ENCODE measurements around the gene KCNJ10.

Gene KCNJ10

GRCh38 chr1:159985473-159985872 lies 84.5 kb downstream of the KCNJ10 start:
- DNase-seq, result no peak

GRCh38 chr1:159983681-159984080 lies 86.3 kb downstream of the KCNJ10 start:
- DNase-seq, result no peak

GRCh38 chr1:159982280-159982679 lies 87.7 kb downstream of the KCNJ10 start:
- no peak for DNase-seq

DNA sequence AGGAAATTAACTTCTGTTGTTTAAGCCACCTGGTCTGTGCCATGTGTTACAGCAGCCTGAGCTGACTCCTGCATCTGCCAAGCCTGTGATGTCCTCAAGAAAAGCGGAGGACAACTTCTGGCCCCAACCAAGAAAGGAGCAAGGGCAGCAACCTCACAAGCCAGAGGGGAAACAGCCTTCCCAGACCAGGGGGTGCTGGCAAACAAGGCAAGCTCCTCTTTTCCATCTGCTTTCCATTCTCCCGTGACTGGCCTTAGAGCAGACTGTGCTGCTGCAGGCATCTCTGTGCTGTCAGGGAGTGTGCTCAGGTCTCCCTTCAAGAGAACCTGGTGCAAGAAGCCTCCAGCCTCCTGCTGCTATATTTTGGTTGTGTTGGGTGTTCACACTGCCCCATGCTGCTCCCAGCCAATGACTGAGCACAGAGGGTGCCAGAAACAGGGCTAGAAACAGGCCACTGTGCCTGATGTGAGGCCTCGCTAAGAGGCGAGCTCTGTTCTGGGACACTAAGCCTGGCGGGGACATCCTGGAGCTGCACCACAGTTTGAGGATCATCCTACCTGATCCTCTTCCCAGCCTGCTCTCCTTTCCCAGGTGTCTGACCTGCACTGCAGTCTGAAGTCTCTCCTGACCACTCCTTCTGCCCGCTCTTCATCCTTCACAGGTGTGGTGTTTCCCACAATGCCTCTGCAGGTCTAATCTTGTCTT lies 88.5 kb downstream of the KCNJ10 start:
- no peak for DNase-seq

DNA sequence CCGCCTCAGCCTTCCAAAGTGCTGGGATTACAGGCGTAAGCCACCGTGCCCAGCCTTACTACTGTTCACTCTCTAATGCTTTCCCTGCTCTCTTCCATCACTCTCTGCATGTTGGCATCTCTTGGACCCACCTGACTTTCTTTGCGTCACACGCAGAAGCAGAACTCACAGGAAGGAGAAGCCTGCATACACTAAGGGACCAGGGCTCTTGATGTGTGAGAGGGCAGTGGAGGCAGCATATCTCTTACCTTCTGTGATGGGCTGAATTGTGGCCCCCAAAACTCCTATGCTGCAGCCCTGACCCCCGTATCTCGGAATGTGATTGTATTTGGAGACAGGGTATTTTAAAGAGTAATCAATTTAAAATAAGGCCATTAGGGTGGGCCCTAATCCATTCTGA lies 89.2 kb downstream of the KCNJ10 start:
- DNase-seq, result no peak

DNA sequence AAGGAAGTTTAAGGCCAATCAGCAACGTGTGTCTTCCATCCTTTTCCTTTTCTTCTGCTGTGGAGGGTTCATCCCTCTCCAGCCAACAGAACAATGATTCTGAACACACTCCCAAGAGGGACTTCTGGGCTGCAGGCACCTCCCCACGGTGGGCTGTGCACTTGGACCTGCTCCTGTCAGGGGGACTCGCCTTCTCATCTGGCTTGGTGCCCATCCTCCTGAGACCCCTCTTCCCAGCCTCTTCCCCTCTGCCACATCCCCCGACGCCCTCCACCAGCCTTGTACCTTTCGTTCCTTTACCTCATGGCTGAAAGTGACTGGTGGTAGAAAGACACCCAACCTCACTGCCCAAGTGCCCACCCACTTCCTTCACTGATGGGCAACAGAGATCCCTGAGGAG lies 89.9 kb downstream of the KCNJ10 start:
- DNase-seq, result no peak

DNA sequence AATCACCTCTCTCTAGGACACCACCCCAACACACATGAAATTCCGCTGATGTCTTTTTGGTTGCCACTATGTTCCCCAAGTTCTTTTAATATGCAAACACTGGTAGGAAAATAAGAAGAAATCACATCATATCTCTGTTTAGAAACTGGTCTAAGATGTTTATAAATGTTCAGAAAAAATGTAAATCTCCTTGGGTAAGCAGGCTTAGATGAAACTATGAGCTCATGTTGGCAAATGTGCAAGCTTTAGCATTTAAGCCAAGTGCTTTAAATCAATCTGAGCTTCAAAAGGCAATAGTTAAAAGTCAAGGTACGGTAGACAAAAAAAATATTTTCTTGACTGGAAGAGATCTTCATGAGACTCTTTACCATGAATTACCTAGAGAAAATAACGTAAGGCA lies 90.7 kb downstream of the KCNJ10 start:
- no peak for DNase-seq

DNA sequence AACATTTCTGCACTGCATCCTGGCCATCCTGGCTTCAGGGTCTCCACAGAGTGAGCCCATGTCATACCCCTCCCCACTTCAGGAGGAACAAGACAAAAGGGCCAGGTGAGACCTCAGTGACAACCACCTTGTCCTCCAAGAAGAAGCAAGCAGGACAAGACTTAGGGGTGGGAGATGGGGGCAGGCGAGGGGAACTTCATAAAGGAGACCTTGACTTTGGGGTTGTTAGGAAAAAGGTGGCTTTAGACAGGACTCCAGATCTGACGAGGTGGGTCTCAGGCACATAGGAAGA lies 91.9 kb downstream of the KCNJ10 start:
- no peak for DNase-seq

DNA sequence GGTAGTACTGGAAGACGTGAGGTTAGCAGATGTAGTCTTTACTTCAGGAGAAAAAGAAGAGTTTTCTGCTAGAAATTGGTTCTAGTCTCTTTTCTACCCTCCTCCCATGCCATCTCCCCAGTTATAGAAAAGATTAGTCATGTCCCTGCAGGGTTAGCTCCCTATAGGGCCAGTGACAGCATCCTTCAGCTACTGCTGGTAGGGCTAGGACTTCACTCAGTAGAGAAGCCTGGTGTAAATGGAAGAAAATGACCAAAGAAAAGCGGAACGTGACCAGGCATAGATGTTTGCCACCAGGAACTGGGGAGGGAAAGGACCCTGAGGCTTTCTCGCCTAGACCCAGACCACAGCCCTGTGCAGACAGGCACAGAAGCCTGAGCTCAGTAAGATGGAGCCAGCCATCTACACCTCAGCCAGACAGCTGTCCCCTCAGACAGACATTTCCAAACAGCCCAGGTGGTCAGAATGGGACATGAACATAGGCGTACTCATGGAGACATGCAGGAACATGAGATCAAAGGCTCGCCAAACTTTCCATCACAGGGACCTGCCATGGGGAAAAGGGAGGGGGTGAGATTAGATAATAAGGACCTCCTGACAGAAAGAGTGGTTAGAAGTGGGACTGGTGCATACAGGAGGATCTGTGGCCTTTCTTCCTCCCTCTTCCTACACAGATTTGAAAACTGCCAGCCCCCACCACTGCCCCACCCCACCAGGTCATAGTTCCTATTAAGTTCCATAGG lies 92.4 kb downstream of the KCNJ10 start:
- DNase-seq, result no peak

DNA sequence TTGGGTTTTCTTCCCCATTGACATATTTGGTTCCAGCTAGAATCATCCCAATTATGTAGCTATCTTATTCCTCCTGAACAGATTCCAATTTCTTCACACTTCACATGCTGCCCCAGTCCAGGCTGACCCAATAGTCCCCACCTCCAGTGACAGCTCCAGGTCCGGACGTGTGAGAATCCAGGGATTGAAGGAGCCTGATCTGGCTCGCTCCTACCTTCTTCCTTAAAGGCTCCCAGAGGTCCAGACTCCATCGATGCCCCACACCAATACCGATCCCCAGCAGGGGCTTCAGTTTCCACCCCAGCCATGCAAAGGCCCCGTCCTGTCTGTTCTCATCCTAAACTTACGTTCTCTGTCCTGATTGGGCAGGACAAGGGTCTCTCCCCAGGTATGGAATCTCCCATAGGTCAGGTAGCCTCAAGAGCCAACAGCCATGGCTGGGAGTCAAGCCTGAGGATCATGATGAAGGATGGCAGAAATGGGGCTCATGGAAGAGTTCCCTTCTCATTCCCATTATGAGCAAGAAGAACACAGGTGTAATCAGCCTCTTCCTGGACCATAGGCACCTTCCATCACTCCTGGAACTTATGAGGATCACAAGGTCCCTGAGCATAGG lies 95.5 kb downstream of the KCNJ10 start:
- DNase-seq, result no peak

DNA sequence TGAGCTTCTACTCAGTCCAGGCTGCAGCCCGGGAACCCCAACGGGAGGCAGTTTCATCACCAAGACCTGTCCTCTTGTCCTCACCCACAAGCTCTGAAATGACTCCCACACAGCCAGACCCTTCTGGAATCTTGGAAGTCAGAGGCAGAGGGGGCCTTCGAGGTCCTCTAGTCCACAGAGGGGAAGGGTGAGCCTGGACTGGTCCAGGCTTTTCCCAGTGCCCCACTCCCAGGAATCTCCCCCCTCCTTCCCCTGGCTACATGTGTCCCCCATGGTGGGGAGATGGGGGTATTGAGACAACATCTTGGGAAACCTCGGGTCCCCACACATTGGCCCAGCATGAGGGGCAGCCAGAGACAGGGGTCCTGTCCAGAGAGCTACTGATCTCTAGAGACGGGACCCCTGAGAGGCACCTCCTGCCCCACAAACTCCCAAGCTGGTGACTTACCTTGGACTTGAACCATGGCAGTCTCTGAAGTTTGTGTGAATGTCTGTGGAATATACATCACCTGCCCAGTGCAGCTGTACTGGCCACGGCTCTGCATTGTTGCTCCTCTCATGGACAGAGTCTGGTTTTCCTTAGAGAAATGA lies 96.5 kb downstream of the KCNJ10 start:
- DNase-seq, result no peak

DNA sequence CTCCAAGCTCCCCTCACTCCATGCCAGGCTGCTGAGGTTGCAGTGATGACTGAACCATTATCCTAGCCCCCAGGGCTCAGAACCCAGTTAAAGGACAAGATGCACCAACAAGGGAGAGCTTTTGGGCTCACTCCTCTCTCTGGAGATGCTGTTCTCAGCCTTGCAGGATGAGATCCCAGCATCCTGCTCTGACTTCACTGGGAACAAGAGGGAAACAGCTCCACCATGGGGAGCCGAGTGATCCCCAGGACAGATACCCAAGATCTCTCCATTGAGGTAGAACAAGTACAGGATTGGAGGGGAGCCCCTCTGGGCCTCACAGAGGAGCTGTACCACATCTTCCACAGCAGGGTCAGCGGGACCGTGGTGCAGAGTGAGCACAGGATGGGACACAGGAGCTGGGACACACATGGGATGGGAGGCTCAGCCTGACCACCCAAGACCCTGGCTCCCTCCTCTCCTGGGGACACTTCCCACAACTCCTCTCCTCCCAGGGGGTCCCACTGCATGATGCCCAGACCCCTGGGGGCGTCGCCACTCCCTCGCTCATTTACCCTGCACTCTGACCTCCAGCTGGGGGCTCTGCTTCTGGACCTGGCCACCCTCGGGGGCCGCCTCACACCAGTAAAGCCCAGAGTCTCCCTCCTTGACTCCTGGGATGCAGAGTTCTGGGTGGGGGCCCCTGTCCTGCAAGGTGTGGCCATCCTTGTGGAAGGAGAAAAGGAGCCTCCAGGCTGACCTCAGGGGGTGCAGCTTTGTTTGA lies 97.3 kb downstream of the KCNJ10 start:
- no peak for DNase-seq

- no peak for DNase-seq
These were observed 99.0 kb downstream of the KCNJ10 start for GRCh38 chr1:159970932-159971342.

DNA sequence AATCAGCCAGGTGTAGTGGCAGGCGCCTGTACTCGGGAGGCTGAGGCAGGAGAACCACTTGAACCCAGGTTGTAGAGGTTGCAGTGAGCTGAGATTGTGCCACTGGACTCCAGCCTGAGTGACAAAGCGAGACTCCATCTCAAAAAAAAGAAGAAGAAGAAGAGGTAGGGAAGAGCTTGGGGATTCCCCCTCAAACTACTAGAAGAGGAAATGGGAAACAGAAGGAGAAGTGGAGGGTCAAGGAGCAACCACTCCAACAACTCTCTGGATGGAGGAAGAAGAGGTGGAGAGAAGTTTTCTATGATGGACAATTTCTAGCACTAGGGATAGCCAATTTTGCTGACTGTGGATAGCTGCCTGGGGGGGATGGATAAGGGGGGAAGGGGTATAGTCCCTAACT lies 101.1 kb downstream of the KCNJ10 start:
- no peak for DNase-seq

GRCh38 chr1:159965263-159965662 lies 104.7 kb downstream of the KCNJ10 start:
- no peak for DNase-seq

- no peak for DNase-seq
These were observed 105.8 kb downstream of the KCNJ10 start for GRCh38 chr1:159964144-159964543.

DNA sequence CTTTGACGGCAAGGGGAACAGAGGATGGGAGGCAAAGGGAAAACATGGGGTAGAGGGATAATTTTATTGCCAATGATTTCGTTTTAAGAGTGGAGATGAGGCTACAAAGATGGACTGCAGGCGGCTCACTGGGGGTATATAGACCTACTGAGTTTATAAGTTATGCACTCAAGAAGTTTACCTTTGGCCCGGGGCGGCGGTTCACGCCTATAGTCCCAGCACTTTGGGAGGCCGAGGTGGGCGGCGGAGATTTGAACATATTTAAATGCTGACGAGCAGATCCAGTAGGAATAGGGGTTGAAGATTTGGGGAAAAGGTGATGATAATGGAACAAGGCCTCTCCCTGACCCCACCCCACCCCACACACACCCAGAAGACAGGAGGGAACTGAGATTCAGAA lies 107.8 kb downstream of the KCNJ10 start:
- no peak for DNase-seq

DNA sequence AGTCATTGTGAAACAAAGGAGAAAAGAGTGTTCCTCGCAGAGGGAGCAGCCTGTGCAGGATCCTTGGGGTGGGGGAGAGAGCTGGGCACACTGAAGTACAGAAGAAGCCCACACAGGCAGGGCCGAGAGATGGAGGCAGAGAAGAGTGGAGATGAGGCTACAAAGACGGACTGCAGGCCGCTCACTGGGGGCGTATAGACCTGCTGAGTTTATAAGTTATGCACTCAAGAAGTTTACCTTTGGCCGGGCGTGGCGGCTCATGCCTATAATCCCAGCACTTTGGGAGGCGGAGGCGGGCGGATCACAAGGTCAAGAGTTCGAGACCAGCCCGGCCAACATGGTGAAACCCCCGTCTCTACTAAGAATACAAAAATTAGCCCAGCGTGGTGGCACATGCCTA lies 108.3 kb downstream of the KCNJ10 start:
- no peak for DNase-seq

- no peak for DNase-seq
These were observed 109.1 kb downstream of the KCNJ10 start for GRCh38 chr1:159960721-159961381.

DNA sequence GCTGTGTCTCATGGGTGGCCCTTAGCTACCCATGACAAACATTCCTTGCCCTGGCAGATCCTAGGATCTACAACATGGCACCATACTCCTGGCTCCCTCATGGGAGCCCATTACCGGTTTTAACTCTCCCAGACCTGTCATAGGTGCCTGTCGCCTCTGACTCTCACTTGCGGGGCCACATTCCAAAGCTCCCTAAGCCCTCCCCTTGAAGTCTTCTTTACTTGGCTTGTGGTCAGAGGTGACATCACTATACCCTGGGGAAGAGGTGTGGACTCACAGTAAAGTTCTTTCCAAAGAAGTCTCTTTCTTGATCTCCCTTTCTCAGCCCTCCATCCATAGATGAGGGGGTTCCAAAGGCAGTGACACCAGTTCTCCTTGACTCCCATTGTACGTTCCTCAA lies 110.5 kb downstream of the KCNJ10 start:
- DNase-seq, result no peak

DNA sequence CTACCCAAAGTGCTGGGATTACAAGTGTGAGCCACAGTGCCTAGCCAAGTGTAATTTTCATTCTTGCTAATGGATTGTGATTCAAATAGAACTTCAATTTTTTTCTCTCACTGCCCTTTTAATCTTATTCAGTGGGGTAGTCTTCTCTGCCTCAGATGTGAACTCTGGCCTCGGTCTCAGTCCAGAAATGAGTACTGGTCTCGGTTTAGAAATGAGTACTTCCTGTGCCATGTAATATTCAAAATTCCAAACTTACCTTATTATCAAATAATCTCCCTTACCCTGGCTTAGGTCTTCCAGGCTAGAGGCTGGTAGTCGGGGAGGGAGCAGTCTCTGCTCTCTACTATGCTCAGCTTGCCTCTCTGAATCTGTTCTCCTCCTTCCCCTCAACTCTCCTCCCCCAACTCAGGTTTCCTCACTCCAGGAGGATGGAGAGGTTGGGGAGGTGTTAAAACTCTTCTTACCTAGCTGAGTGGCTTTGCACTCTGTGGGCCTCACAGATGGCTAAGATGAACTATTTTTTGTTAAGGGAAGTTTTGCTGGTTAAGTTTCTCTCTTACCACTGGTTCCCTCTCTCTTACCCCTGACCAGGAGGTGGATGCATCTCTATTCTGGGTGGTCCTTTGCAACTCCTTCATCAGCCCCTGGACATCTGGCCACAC lies 111.1 kb downstream of the KCNJ10 start:
- no peak for DNase-seq

GRCh38 chr1:159957824-159958268 lies 112.1 kb downstream of the KCNJ10 start:
- no peak for DNase-seq

Data from NCI-H1694 (cell line).